ENCODE results near the gene CGRRF1. TPM values are rescaled to one million over a fixed set of nuclear protein-coding genes. Genes with fewer than 3 reads are reported as not detected.

Gene CGRRF1
- polyA plus RNA-seq, 1 of the 3 experiments (the other 2 are of a cell fraction), result 6.4 TPM

DNA sequence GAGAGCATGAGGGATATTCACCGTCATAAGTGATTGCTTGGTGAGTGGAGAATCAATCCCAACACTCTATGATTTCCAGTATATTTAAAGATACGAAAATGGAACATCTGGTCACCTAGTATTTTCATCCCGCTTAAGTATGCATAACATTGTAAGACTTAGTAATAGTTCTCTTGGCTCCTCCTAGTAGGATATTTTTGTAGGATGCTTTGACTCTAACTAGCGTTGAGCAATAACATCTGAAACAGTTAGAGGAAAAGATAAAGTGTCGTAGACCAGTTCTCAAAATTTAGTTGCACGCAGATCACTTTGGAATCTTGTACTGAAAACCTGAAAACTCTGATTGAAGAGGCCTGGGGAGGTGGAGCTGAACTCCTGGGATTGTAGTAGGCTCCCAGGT lies 64.8 kb downstream of the CGRRF1 start (continued):
- TF ChIP-seq EP300 (IDR thresholded peaks at IDR 0.05; ENCODE audit: borderline replicate concordance in 1 of 2, low read depth in 1 of 2, low read length in 1 of 2) (no peak), NFIC (IDR thresholded peaks at IDR 0.05; ENCODE audit: borderline replicate concordance) (no peak), CHD2 (IDR thresholded peaks at IDR 0.05; ENCODE audit: low read length, partially characterized antibody) (no peak), GATA2 (CRISPR knock-in tag; IDR thresholded peaks at IDR 0.05) (no peak), FOXM1 (IDR thresholded peaks at IDR 0.05; ENCODE audit: low read depth) (no peak)
- TF ChIP-seq, protein P1, sequence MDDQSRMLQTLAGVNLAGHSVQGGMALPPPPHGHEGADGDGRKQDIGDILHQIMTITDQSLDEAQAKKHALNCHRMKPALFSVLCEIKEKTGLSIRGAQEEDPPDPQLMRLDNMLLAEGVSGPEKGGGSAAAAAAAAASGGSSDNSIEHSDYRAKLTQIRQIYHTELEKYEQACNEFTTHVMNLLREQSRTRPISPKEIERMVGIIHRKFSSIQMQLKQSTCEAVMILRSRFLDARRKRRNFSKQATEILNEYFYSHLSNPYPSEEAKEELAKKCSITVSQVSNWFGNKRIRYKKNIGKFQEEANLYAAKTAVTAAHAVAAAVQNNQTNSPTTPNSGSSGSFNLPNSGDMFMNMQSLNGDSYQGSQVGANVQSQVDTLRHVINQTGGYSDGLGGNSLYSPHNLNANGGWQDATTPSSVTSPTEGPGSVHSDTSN (IDR thresholded peaks at IDR 0.05), result no peak
- TF ChIP-seq, protein P2, sequence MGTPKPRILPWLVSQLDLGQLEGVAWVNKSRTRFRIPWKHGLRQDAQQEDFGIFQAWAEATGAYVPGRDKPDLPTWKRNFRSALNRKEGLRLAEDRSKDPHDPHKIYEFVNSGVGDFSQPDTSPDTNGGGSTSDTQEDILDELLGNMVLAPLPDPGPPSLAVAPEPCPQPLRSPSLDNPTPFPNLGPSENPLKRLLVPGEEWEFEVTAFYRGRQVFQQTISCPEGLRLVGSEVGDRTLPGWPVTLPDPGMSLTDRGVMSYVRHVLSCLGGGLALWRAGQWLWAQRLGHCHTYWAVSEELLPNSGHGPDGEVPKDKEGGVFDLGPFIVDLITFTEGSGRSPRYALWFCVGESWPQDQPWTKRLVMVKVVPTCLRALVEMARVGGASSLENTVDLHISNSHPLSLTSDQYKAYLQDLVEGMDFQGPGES (IDR thresholded peaks at IDR 0.05; ENCODE audit: low read depth, low read length), result no peak

DNA sequence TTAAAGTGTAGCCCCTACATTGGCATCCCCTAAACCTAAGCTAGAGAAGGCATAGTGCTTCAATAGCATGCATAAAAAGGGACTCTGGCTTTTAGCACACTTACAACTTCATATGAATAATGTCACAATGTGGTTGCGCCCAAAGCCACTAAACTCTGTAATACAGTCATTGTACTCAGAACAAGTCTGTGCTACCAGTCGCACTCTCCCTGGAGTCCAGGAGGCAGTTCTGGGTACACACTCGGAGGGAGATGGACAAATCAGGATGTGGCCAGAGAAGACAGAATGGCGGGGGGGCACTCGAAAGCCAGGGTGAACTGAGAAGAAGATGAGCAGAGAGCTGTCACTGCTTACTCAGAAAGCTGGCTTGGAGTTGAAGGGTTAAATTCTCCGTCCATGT lies 67.8 kb downstream of the CGRRF1 start:
- CTCF ChIA-PET, result interaction anchor here (0.6 to 1.8 kb wide), 5 partner anchors 13 to 228 kb away, joined by 3 to 4 read pairs (median 3); no protein-coding TSS in a partner anchor
- POLR2A ChIA-PET, result no interaction called here

DNA sequence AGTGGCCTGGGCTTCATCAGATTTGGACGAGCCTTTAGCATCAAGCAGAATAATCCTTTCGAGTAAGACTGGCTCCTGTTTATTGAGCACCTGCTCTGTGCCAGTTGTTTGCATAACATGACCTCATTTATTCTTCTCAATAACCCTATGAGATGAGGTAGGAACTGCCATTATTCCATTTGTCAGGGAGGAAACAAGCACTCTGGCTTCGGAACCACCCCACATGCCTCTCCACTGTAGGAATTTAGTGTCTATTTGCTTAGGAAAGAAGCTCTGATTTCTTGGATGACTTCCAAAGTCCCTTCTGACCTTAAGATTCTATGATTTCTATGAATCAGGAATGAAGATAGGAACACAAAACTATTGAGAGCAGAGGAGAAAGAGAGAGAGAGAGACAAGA lies 68.3 kb downstream of the CGRRF1 start:
- TF ChIP-seq MXI1 (IDR thresholded peaks at IDR 0.05; ENCODE audit: low read depth, low read length) (no peak), NFIC (IDR thresholded peaks at IDR 0.05; ENCODE audit: borderline replicate concordance) (peak; percentile 51; the same call in 1 of the 2 replicates), NRF1 (IDR thresholded peaks at IDR 0.05; ENCODE audit: low read depth, low read length) (no peak), JUND (IDR thresholded peaks at IDR 0.05) (no peak), RCOR1 (IDR thresholded peaks at IDR 0.05; ENCODE audit: low read length) (no peak)
- TF ChIP-seq, protein P3, sequence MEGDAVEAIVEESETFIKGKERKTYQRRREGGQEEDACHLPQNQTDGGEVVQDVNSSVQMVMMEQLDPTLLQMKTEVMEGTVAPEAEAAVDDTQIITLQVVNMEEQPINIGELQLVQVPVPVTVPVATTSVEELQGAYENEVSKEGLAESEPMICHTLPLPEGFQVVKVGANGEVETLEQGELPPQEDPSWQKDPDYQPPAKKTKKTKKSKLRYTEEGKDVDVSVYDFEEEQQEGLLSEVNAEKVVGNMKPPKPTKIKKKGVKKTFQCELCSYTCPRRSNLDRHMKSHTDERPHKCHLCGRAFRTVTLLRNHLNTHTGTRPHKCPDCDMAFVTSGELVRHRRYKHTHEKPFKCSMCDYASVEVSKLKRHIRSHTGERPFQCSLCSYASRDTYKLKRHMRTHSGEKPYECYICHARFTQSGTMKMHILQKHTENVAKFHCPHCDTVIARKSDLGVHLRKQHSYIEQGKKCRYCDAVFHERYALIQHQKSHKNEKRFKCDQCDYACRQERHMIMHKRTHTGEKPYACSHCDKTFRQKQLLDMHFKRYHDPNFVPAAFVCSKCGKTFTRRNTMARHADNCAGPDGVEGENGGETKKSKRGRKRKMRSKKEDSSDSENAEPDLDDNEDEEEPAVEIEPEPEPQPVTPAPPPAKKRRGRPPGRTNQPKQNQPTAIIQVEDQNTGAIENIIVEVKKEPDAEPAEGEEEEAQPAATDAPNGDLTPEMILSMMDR (IDR thresholded peaks at IDR 0.05), result no peak
- TF ChIP-seq, protein P4, sequence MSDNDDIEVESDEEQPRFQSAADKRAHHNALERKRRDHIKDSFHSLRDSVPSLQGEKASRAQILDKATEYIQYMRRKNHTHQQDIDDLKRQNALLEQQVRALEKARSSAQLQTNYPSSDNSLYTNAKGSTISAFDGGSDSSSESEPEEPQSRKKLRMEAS (IDR thresholded peaks at IDR 0.05; ENCODE audit: low read depth), result peak; percentile 12; the same call in 1 of the 2 replicates
- Histone ChIP-seq H4K20me1 (ENCODE audit: insufficient read depth) (peaks cover 80% of the 10 kb centered on the region), H3F3A (replicated peaks; ENCODE audit: insufficient read depth) (peaks cover 20% of the 10 kb centered on the region), H3K9me3 (no peaks in the 10 kb centered on the region), H3K4me3 (ENCODE audit: low read depth in 2 of 2, low read length in 1 of 2) (no peak overlapping the region), H3K9me2 (no peaks in the 10 kb centered on the region), H2AFZ (ENCODE audit: low read depth) (no peak overlapping the region), H3K27me3 (ENCODE audit: insufficient read depth) (no peaks in the 10 kb centered on the region), H3K9ac (no peak overlapping the region), H3K36me3 (replicated peaks in 1 of 2; ENCODE audit: control insufficient read depth in 1 of 2, insufficient read depth in 2 of 2, low read length in 1 of 2) (peaks cover 11 to 26% of the 10 kb centered on the region in 2 experiments), H3K4me2 (no peak overlapping the region), H3K4me1 (ENCODE audit: control insufficient read depth in 1 of 2, insufficient read depth in 2 of 2, low read depth in 1 of 2, low read length in 1 of 2) (peaks cover 2 to 25% of the 10 kb centered on the region in 2 experiments; a peak in 3 of 4 replicates), H3K27ac (ENCODE audit: low read depth in 2 of 2, low read length in 1 of 2) (peak overlapping the region in 1 of 2 experiments; percentile 10; a peak in 1 of 4 replicates), H3K79me2 (ENCODE audit: insufficient read depth) (peaks cover 100% of the 10 kb centered on the region)
- no peak for DNase-seq
- ChIA-PET CTCF (interaction anchor here (0.6 to 1.8 kb wide), 5 partner anchors 13 to 228 kb away, joined by 3 to 4 read pairs (median 3); no protein-coding TSS in a partner anchor), POLR2A (no interaction called here)
- 62% methylated on average over 3 of the region's 3 CpGs for WGBS (ENCODE audit: low lambda C conversion rate)

More for the DNA sequence above, 67.8 kb downstream of the CGRRF1 start:
- no peak overlapping the region for H3K9ac ChIP-seq
- DNase-seq, result no peak
- H3K9me2 ChIP-seq, result no peaks in the 10 kb centered on the region
- peak overlapping the region in 1 of 2 experiments; percentile 10; a peak in 1 of 4 replicates for H3K27ac ChIP-seq (ENCODE audit: low read depth in 2 of 2, low read length in 1 of 2)
- peaks cover 14 to 26% of the 10 kb centered on the region in 2 experiments for H3K36me3 ChIP-seq (replicated peaks in 1 of 2; ENCODE audit: control insufficient read depth in 1 of 2, insufficient read depth in 2 of 2, low read length in 1 of 2)
- H3K4me2 ChIP-seq, result 0 out of 2 replicates have a peak overlapping the region, but pooled peaks have one; percentile 4
- H3K4me3 ChIP-seq (ENCODE audit: low read depth in 2 of 2, low read length in 1 of 2), result no peak overlapping the region
- 96% methylated on average over 6 of the region's 6 CpGs for WGBS (ENCODE audit: low lambda C conversion rate)
- peaks cover 75% of the 10 kb centered on the region for H4K20me1 ChIP-seq (ENCODE audit: insufficient read depth)
- H3K79me2 ChIP-seq (ENCODE audit: insufficient read depth), result peaks cover 100% of the 10 kb centered on the region
- no peaks in the 10 kb centered on the region for H3K9me3 ChIP-seq
- peaks cover 2 to 25% of the 10 kb centered on the region in 2 experiments; a peak in 3 of 4 replicates for H3K4me1 ChIP-seq (ENCODE audit: control insufficient read depth in 1 of 2, insufficient read depth in 2 of 2, low read depth in 1 of 2, low read length in 1 of 2)
- H3F3A ChIP-seq (replicated peaks; ENCODE audit: insufficient read depth), result peaks cover 20% of the 10 kb centered on the region
- no peak overlapping the region for H2AFZ ChIP-seq (ENCODE audit: low read depth)
- TF ChIP-seq SIN3A (IDR thresholded peaks at IDR 0.05; ENCODE audit: borderline replicate concordance, low read depth, low read length), result no peak
- TF ChIP-seq EP300 (IDR thresholded peaks at IDR 0.05; ENCODE audit: borderline replicate concordance in 1 of 2, low read depth in 1 of 2, low read length in 1 of 2), result no peak
- TF ChIP-seq JUND (IDR thresholded peaks at IDR 0.05), result no peak
- no peak for TF ChIP-seq POLR2AphosphoS5 (IDR thresholded peaks at IDR 0.05; ENCODE audit: low read depth, low read length)
- TF ChIP-seq TCF12 (IDR thresholded peaks at IDR 0.05), result no peak
- TF ChIP-seq GABPA (IDR thresholded peaks at IDR 0.05; ENCODE audit: low read depth), result no peak
- no peak for TF ChIP-seq YY1 (IDR thresholded peaks at IDR 0.05; ENCODE audit: low read depth)
- TF ChIP-seq FOSL2 (IDR thresholded peaks at IDR 0.05; ENCODE audit: borderline replicate concordance, low read depth), result no peak
- no peak for TF ChIP-seq GATA2 (CRISPR knock-in tag; IDR thresholded peaks at IDR 0.05)
- no peaks in the 10 kb centered on the region for H3K27me3 ChIP-seq (ENCODE audit: insufficient read depth)
